DMS153 treated with DMSO at 0.1 percent for 48 hours (cell line): ENCODE data around the gene RAB7A.

Experiments used
- DNase-seq: peaks from one replicate; lab custom pipeline; 2025; ENCODE audit not compliant: unreplicated experiment; lab: John Stamatoyannopoulos, UW

The RAB7A gene

DNA sequence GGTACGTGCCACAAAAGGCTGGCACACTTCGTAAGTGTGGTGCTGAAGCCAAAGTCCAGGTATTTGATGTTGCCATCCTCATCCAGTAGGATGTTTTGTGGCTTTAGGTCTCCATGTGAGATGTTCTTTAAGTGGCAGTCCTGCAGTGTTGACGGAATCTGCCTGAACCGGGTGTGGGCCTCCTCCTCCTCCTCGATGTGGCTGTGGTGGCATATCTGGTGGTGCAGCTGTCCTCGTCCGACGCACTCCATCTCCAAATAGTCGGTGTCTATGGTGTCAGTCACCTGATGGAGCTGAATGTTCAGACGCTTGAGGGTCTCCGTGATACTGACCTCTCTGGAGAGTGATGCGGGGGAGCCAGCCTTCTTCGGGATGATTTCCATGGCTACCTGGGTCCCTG lies 123.0 kb downstream of the RAB7A start:
- no peak for DNase-seq

DNA sequence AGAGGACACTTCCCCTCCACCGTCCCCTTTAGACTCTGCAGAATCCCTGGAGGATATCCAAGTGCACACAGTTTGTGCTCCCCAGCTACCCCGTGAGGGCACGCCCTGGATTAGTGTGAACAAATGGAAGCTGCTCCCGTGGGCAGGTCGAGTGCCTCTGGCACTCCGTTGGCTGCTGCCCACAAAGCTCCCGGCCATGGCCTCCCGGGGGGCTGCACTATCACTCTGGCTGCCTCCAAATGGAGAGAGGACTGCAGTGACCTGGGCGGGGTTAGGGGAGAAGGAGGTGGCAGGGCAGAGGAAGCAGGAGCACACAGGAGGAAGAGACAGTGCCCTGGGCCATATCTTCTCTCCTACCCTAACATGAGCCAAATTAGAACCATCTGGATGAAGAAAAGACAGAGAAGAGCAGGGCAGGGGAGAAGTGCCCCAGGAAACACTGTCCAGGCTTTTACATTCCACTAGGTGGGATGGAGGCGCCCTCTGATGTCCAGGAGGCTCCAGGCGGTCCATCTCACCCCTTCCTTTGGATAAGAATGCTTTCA lies 124.0 kb downstream of the RAB7A start:
- no peak for DNase-seq

DNA sequence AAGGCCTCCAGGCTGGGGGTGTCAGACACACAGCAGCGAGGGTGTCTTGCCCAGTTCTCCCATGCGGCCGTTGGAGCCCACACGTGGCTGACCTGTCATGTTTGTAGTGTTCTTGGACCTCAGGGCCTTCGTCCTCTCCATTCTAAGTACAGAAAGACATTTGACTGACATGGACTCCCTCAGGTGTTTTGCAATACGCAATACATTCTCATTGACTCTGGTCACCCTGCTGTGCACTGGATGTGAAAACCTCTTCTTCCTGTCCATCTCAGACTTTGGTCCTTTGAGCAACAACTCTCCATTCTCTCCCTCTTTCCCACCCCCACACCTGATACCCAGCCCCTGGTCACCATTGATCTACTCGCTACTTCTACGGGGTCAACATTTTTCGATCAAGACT lies 124.6 kb downstream of the RAB7A start:
- no peak for DNase-seq

DNA sequence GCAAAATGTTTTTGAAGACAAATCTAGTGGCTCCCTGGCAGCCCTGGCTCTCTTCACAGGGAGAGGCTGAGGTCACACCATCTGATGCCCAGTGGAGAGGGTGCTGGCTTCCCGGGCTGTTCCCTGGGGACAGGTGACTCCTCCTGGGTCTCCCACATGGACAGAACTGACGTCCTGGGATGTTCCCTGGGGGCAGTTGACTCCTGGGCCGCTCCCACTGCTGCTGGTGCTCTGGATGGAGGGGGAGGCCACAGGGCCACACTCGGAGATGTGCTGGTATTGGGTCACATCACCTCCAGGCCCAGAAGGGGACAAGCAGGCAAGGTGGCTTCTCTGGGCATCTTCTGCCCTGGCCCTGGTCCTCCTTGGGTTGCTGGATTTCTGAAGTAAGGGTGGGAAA lies 125.6 kb downstream of the RAB7A start:
- DNase-seq, result no peak

DNA sequence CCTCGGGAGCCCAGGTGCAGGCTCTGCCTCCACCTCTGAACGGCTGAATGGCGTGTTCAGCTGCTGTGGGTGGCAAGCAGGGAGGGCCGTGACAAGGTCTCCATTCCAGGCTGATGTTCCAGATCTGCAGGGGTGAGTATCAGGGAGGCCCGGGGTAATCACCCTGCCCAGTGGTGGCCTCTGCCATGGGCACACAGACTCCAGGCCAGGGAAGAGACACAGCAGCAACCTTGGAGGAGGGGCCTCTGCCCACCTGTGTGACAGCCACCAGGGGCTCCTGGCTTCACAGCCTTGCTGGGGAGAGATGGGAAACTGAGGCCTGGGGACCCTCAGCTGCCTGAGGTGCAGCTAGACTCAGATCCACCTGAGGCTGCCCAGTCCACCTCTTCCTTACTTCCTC lies 127.8 kb downstream of the RAB7A start:
- DNase-seq, result no peak

DNA sequence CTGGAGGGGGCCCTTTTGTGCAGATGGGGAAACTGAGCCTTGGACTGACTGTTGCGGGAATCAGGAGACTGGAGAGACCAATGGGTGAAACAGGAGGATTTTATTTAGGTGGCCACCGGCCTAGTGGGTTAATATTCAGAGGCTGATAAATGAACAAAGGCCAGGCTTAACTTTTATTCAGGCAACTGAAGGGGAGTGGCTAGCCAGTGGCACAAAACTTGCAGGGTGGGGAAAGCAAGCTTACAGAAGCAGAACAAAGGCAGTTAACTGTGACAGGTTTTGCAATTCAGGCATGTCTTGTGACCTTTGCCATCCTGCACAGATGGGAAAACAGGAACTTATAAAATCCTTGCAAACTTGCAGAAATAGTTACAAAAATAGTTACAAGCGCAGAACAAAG lies 128.5 kb downstream of the RAB7A start:
- no peak for DNase-seq

DNA sequence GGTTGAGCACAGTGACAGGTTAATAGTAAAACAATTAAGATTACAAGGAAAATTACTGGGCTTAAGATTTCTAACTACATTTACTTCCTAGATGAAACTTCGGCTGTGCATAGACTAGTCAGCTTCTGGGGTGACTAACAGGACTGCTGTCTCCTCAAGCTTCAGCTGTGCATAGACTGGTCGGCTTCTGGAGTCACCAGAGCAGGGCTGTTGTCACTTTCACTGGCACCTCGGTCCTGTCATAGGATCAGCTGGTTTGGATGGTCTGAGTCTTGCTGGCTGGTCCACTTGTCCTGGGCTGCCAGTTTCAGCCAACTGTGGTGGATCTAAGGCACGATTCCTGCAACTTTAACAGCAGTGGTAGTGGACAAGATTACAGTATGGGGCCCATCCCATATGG lies 129.6 kb downstream of the RAB7A start:
- no peak for DNase-seq

DNA sequence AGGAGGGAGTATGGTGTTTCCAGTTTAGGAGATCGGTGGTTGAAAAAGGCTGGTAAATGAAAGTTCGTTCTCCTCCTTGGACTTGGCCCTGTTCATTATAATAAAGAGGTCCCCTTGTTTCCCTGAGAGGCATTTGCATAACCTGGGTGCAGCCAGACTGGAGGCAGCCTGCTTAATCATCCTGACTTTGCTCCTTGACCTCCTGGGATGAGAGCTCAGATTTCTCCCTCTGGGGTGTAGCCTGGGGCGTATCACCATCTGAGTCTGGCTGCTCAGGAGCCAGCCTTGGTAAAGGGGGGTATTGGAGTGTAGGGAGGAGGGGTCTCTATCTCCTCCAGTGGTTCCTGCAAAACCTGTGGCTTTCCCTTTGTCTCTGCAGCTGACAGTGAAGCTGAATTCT lies 132.2 kb downstream of the RAB7A start:
- DNase-seq, result no peak

DNA sequence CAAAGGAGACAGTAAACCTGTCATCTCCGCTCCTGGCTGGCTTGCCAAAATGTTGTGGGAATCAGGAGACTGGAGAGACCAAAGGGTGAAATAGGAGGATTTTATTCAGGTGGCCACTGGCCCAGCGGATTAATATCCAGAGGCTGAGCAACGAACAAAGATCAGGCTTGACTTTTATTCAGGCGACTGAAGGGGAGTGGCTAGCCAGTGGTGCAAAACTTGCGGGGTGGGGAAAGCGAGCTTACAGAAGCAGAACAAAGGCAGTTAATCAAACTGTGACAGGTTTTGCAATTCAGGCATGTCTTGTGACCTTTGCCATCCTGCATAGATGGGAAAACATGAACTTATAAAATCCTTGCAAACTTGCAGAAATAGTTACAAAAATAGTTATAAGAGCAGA lies 133.6 kb downstream of the RAB7A start:
- DNase-seq, result no peak

DNA sequence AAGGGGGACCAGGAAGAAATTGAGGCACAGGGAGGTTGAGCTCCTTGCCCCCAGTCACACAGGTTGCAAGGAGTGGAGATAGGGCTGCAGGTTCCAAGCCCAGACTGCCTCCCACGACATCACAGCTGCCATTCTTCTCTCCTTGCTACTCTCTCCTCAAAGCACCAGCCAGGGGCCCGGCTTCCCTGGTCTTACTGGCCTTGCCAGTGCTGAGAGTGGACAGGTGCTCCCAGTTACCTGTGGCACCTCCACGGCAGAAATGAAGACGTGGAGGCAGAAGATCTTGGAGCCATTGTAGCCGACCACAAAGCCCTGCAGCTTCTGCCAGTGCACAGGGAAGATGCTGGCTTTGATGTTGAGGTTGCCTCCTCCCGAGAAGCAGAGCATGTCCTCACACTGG lies 135.5 kb downstream of the RAB7A start:
- DNase-seq, result no peak

DNA sequence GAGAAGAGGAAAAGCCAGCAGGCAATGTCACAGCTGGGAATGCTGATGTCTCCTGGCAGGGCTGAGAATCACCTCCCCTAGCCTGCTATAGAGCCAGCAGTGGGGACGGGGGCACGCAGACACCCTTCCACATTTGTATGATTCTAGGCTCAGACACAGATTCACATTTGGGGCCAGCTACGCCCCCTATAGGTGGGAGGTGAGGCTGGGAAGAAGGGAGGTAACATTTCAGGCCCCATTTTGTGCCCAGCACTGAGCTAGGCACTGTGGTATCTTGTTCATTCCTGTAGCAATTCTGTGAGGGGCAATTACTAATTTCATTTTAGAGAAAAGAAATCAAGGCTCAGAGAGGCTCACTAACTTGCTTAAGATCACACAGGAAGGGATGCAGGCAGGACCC lies 137.6 kb downstream of the RAB7A start:
- no peak for DNase-seq
